CD4-positive, alpha-beta T cell treated with Interferon gamma for 1 hour (primary cell): ENCODE results near the gene PLCL2.

Source experiments
- DNase-seq: peaks from one replicate; pipeline ENCODE4 v3.0.0-alpha.2; 2020

Gene PLCL2

DNA sequence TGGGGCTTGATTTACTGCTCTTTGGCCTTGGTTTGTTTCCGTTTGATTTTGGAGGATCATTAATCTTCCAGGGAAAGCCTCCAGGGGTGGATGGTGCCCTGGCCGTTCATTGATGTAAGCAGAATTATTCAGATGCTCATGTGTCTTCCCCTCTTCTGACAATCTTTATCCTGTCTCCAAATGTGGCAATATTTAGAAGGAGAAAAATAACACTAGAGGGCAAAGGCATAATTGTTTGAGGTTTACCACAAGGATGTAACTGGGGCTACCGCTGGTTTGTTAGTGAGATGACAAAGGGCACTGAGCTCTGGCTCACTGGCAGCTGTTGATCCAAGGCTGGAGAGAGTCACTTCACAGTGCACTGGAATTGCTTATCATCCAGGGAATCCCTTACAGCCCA lies 18.2 kb upstream of the PLCL2 start:
- DNase-seq: no peak

DNA sequence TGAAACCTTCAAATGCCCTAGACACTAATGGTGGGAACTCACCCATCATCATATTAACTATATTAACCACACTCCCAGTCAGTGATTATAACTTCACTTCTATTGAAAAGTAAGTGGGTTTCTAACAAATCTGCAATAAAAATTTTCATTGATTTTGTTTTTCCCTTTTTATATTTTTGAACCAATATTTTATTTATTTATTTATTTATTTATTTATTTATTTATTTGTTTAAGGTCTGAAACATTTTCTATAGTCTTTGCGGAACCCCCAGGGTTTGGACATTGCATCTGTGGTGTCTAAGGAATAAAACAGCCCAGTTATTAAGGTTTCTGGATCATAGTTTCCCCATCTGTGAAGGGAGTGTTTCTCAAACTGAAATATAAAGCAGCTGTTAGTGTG lies 16.2 kb upstream of the PLCL2 start:
- DNase-seq: no peak

DNA sequence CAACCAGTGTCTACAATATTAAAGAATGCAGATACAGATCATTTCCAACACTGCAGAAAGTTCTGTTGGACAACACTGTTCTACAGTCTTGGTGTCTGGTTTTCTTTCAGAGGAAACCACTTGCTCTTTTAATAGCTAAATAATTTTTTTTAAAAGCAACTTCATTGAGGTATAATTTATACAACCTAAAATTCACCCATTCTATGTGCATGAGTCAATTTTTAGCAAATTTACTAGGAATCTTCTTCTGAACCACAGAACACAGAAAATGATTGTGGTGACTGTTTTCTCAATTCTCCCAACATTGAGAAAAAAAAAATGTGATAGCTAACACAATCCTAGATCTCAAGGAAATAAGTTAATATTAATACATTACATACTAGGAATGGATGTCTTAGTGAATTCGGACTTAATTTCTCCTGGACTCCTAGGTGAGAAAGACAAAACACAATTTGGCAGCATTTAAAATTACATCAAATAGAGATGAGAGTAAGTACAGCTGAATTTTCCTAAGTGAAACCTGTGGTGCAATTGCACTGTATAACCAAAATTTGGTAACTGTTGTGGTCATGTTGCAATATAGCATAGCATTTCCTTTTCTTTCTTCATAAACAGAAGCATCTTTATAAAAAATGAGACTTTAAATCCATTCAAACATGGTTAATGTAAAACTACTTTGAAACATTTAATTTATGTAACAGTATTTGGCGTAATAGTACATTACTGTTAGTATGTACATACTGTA lies 15.3 kb upstream of the PLCL2 start:
- no peak for DNase-seq

DNA sequence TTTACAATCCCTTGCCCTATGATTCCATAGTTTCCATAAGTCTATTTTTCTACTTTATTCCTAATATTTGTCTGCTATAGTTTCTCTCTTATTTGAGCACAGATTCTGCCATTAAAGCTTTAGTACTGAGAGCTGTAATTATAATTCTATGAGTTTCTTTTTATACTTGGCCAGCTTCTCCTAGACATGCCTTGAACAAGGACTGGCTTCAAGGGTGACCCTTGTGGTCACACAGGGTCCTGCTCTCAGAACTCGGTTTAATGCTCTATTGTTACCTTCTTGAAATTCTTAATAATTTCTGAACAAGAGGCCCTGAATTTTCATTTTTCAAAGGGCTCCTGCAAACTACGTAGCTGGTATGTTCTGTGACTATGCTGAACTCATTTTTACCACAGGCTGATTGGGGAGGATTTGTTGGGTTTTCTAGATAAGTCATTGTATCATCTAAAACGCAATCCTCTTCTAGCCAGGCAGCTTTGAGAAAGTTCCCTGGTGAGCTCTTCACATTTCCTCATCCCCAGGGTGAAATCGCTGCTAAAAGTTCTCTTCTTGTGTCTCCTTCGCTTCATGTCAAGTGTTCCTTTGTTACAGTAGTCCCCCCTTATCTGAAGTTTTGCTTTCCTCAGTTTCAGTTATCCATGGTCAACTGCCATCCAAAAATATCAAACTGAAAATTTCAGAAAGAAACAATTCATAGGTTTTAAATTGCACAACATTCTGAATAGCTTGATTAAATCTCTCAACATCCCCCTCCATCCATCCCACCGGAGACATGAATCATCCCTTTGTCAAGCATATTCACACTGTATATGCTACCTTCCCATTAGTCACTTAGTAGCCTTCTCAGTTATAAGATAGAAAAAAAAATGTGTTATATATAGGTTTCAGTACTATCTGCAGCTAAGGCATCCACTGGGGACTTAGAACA lies 12.6 kb upstream of the PLCL2 start:
- no peak for DNase-seq

DNA sequence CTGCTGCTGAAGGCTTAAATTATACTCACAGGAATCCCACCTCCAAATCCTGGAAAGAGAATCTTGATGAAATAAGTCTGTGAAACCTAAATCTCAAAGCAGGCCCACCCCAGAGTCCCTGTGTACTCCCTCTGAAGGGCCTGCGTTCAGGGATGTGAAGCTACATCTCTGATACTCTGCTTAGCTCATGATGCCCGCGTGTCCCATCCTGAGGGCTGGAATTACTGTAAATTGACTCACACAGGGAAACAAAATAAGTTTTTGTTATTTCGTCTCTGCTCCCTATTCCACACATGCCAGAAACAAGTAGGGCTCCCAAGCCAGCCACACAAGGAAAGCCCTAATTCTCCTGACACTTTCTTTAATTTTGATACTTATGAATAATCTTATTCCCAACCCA lies 10.9 kb upstream of the PLCL2 start:
- no peak for DNase-seq

DNA sequence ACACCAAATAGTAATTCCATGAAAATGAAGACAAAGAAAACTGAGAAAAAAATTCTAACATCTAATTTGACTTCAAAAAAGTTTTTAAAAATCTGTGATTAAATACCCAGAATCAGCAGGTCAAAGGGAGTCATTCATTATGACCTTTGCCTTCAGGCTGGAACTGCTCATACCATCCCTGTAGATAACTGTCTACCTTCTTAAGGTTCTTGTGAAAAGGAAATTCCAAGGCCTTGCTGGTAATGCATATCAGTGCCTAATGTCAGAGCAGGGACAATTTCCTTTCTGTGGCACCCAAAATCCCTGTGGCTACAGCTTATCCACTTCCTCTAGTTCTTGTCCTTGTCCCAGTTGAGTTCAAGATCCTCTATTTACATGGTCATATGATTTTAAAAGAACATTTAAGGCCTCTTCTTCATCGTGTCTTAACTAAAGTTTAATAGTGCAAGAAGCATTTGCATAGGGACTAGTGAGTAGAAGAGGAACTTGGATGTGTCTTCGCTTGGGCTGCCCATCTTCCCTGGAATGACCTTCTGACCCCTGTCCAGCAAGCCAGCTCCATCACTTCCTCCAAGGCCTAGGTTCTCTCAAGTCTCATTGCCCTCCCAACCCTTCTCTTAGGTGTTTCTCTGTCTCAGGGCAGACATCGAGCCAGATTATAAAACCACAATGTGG lies 8.7 kb upstream of the PLCL2 start:
- peak; percentile 36 for DNase-seq

DNA sequence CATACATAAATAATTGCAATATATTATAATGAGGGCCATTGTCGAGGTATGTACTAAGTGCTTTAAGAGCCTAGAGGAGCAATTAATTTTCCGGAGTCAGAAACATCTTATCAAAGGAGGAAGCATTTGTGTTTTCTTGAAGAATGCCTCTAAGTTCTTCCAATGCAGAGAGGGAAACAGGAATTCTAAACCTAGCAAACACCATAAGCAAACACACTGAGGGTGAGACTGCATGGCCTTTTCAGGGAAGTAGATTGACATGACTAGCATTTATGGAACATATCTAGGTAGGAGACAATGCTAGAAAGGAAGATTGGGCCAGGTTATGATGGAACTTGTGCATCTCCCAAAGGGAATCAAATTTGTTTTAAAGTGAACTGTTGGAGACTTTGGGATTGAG lies 7.2 kb upstream of the PLCL2 start:
- no peak for DNase-seq

DNA sequence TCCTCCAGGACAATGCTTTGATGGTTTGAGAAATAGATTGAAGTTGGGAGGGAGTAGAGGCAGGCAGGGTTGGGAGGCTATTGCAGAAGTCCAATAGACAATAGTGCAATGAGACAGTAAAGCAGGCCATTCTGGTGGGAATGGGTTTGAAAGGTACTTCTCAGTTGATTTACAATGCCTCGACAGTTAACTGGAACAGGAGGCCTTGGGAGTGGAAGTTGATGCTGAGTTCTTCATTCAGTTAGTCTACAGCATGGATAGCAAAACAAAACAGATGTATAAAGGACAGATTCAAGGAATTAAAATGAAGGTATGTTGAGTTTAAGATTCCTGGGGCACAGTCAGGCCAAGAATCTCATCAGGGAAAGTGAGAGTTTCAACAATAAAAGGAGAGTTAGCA lies 6.8 kb upstream of the PLCL2 start:
- no peak for DNase-seq

DNA sequence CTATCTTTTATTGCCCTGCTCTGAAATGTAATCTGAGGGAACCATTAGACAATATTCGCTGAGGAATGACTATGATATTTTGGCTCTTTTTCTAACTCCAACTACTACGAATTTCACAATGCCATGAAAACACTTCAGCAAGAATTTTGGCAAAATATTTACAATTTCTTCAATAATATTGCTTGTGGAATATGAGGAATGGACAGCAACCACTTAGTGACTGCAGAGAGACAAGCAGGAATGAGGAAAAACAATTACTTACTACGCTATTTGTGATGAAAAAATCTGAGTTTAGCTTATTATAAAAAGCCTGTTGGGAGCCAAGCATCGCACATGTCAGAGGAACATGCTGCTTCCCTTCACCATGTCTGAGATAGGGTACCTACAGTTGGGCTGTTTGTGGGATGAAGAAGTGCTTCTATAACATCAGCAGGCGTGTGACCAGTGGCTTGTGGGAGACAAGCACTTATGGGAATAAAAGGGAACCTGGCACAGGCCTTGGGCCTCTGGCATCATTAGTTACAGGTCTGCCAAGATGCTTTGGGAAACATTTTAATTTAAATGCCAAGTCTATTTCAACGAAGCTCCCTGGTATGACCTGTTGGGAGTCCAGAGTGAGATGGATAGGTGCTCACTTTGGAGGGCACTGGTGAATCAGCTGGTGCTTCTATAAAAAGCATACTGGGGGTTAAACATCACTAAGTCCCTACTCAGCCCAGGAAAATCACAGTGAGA lies 2.7 kb upstream of the PLCL2 start:
- no peak for DNase-seq

DNA sequence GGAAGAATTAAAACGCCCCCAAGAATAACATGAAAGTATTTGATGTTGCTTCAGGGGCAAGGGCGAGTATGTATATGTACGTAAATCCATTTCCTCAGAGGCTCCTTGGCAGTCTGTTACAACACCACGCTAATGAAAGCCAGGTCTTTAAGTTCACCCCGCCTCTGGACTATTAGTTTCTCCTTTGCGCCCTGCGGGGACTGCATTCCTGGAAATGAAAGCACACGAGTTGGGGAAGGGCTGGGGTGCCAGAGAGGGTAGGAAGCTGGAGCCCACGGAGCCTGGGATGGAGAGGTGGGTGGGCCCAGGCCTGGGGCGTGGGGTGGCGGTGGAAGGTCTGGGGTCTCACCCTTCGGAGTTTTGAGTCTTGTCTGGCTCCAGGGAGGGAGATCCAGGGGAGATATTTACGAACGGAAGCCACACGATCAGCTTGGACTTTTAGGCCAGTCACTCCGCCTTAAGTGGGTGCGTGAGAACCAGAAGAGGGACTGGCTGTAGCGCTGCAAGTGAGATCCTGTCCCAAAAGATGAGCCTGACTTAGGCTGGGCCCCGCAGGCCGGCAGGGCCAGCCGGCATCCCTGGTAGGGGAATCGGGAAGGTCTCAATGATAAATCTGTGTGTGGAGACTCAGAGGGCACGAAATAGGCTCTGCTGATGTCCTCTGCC lies 1.6 kb upstream of the PLCL2 start:
- DNase-seq: no peak

DNA sequence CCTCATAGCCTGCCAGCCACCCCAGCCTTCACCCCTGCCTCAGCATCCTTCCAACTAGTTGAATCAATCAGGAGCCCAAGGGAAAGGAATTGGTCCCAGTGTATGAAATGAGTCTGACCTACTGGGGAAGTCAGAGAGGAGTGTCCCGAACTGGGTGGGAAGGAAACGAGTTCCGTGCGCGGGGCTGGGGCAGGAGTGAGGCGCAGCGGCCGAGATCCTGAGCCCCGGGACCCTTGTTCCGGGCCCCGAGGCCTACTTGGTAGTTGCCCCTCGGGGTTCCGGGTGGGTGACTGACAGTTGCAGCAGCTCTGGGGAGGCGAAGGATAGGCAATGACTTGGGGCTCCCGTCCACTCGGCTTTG lies 1.1 kb upstream of the PLCL2 start:
- DNase-seq: no peak

DNA sequence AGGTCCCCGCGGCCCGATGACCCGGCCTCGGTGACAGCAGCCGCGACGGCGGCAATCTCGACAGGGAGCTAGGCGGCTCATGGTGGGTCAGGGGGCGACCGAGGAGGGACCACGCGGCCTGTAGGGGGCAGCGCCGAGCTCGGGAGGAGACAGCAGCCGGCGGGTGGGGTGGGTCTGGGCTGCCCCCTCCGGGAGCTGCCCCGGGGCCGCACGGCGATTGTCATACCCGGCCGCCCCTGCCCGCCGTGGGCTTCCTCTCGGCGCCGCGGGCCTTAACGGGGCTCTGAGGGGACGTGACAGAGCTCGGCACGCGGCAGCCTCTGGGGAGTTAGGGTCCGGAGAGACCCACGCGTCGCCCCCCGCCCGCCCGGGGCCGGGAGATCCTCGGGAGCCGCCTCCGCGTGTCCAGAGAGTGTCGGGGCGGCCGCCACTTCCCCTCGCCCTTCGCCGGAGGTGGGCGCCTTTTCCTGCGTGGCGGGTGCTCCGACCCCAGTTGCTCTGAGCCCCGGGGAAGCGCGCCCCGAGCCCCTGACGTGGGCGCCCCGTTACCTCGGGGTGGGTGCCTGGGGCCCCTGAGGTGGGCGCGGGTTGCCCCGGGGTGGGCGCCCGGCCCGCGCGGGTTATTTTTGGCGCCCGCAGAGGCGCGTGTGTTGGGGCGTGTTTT lies 539 bp upstream of the PLCL2 start:
- DNase-seq: peak; percentile 76

DNA sequence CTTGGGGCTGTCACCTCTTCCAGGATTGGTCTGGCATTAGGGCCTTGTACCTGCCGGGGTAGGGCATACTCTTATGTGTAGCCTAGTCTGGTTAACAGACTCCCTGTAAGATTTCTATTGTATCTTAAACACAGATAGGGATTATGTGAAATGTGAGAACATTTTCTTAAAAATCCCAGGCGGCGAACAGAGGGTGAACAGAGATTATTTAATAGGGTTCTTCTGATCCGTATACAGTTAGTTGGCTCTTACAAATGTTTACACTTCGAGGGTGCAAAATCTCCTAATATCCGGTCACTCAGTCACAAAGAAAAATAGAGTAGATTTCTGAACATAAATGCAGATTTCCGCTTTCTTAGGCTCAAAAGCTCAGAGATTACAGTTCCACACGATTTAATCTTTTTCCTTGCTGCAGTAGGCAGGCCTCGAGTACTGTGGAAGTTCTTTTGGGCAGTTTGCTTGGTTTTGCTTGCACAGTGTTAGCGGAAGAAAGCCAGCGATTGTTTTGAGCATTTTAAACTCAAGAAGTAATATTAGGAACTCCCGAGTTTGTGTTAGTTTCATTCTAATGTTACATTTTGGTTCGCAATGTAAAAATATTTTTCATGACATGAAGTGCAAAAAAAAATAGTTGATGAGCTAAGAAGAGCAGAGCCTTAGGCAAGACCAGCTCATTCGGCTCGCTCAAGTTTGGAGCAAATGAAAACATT lies 993 bp downstream of the PLCL2 start:
- DNase-seq: no peak

DNA sequence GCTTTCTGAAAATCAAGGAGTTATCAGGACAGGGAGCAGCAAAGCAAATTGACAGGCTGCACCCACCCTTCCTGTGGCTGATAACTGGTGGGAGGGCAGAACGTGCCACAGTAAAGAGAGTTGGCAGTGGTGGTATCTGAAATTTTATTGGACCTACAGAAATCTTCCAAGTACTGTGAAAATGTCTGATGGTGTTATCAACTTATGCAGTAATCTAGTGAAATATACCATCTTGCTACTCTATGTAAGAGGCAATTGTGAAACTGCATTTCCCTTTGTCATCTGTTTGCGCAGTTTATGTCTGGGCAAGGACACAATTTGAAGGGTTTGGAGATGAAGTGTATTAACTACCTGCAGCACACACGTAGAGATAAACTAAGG lies 1.5 kb downstream of the PLCL2 start:
- no peak for DNase-seq

DNA sequence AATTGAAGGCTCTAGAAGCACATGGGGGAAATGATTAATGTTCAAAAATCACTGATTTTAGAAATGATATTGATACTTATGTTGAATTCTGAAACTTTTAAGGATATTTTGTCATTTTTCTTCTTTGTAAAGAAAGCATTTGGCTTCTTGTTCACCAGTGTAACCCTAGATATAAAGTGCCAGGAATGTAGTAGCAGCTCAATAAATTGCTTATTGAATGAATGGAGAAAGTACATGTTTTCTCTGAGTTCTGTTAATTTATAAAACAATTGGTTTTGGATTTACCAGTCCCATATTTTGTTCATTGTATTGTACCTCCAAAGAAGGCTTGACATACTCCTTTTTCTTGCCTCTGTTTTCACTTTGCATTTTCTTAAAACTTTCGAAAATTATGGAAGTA lies 2.4 kb downstream of the PLCL2 start:
- DNase-seq: no peak

DNA sequence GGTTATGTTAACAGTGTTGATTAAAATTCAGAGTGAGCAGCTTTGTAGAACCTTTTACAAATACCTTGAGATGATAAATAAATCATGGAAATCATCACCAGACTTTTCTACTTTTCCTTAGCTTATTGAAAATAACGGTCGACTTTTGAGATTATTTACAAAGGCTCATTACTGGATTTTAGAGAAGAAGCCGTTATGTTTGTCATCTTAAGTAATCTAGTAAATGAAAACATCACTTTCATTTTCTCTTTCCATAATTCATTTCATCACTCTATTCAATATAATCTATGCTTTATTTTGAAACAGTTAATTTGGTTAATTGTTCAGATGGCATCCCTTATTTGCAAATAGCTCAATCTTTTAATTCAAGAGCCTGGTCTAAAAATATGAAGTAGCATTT lies 3.6 kb downstream of the PLCL2 start:
- DNase-seq: no peak

DNA sequence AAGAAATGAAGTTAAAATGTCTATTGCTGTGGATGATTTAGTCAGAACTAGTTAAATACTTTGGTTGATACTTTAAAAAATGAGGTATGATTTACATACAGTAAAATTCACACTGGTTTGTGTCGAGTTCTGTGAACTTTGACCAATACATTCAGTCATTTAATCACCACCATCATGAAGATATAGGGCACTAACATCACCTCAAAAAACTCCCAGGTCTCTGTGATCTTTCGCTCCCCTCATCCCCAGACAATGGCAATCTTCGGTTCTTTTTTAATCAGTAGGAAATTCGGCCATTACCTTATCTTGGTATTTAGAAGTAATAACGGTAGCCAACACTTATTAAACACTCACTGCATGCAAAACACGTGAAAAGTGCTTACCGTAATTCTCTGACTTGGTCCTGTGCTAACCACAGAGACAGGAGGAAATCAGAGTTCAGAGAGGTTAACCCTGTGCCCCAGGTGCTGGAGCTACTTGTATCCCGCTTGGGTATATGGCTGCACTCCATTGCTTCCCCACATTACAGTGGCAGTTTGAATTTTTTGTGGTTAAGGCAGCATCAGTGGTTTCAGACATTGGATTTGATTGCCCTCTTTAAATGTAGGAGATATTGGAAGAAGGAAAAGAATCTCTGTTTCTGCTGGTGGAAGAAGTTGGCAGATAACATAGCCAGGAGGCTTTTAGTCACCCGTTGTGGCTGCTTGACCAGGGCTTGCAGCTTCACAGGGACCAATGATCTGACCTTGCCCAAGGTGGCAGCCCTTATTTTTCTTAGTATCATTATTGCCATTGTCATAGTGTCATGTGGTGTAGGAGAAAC lies 4.2 kb downstream of the PLCL2 start:
- peak; percentile 17 for DNase-seq

DNA sequence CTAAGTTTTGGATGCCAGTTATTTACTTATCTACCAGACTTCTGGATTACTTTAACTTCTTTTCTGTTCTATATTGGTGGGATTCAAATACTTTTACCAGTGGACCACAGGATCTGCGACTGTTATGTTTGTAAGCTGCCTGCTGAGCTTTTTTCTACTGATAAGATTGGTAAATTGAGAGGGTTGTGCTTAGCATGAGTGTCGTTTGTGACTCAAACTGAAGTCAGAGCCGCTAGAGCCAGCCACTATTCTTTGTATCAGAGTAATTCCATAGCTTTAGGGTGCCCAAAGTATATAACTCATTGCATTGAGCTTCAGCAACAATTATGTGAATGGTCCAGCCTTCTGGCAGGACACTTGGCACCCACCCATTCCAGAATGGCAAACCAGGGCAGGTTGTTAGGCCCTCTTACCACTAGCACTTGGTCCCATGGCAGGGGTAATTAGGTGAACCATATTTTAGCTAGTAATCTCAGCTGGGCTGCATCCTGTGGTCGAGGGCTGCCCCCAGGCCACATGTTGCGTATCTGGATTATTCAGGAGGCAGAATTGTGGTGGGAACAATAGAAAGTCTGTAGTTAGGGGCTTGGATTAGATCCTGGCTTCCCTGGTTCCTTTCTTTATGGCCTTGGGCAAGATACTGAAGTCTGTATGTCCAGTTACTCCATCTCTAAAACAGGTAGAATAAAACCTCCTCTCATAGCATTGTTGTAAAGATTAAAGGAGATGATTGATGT lies 6.0 kb downstream of the PLCL2 start:
- DNase-seq: no peak

DNA sequence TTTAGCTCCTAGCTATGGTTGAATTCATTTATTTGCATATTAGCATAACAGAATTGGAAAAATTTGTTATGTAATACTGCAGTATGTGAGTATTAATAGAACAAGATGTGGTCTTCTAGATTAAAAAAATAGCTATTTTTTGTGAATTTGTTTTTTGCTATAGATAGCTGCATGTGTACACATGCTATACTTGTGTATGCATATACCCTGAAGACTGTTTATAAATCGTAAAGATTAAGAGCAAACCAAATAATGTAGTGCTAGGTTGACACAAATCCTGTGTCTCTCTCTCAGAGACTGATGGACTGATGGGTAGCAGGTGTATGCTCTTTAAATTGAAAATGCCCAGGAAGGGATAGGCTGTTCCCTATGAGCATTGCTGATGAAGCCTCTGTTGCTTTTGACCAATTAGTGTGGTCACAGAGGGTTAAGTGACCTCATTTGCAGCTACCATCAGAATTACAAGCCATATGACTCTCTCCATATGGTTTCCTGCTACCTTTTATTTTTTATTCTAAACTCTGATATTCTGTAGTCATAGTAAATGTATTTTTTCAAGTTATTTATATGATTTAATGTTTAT lies 9.0 kb downstream of the PLCL2 start:
- DNase-seq: no peak
